GM18907 (cell line): ENCODE results near the gene AK2.
"Not testable (repeated sequence)": the region's sequence is repeated elsewhere in the genome, so short reads cannot be mapped to it uniquely, and the experiment has no call there.

ENCODE experiments used
- ATAC-seq: cut with Tn5 transposase; IDR thresholded peaks from one replicate; pipeline ENCODE4 v1.9.1; 2021; ENCODE audit warnings: mild to moderate bottlenecking, moderate library complexity; ENCODE audit not compliant: unreplicated experiment

Gene AK2

GRCh38 chr1:32977546-32978087 lies 59.1 kb downstream of the AK2 start:
- ATAC-seq: no peak

GRCh38 chr1:32975055-32975454 lies 61.6 kb downstream of the AK2 start:
- not testable (repeated sequence) for ATAC-seq

- ATAC-seq: not testable (repeated sequence)
These were observed 63.2 kb downstream of the AK2 start for GRCh38 chr1:32973458-32973857.

GRCh38 chr1:32972814-32973428 lies 63.8 kb downstream of the AK2 start:
- ATAC-seq: no peak

DNA sequence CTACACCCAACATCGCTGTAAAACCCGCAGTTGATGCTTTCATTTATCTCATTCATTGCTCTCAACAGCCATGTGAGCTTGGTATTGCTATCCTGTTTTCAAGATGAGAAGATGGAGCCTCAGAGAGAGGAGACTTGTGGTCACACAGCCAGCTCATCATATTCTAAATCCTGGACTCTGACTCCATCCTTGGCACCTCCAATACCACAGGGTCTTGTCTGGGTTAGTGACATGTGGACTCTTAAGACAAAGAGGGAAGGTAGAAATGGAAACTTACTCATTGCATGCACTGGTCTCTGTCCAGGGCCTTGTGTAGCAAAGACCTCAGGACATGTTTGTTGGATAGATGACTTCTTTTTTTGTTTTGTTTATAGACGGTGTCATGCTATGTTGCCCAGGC lies 65.1 kb downstream of the AK2 start:
- ATAC-seq: no peak

DNA sequence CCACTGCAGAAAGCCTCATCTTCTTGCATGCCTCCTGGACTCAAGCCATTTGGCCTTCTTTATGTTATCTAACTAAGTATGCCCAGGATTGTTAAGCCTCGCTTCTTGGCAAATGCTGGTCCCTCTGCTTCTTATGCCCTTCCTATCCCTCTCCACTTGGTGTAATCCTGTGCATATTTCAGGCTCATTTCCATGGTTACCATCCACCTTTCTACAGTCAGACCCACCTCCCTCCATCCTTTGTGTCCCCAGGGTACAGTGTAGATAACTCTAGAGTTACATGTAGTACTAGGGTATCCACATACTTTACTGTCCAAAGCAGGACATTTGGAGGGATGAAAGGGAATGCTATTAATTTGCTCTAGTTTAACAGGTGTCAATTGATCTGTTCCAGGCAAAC lies 65.5 kb downstream of the AK2 start:
- no peak for ATAC-seq

DNA sequence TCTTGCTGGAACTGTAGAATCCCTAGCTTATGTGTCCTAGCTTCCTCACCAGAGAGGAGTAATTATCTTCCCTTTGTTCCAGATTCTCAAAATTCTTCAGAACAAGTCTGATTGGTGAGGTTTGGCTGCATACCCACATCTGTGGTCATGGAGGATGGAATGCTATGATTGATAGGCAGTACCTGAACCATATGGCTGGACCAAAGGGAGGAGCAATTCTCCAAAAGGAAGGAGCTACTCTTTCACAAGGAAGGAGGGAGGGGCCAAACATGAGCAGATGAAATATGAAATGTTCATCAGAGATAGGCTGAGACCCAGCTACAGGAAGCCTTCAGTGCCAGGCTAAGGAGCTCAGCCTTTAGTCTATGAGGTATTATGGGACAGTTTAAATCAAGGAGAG lies 67.1 kb downstream of the AK2 start:
- ATAC-seq: no peak

DNA sequence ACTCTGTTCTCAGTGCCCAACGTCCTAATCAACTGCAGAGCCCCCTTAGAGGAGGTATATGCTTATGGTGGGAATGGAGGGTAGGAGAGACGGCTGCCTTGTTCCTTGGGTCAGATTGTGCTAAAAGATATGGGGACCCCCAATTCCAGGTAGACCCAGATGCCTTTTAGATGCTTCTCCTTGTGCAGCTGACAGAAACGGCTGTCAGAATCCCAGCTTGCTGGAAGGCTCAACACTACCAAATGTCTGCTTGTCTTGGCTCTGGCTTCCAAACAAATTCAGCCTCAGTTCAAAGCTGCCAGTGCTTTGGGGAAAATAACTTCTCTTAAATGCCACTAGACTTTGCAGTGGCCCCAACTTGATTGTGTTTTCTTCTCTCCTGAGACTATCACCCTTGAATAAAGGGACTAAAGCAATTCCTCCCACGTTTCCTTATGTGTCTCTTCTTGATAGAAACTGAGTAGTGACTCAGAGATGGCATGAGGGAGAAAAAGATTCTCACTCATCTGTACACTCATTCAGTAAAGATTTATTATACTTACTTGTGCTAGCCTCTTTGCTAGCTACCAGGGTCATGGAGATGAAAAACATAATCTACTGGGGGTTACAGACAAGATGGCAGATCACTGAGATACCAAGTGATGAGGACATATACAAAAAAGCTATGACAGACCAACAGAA lies 68.7 kb downstream of the AK2 start:
- ATAC-seq: no peak

DNA sequence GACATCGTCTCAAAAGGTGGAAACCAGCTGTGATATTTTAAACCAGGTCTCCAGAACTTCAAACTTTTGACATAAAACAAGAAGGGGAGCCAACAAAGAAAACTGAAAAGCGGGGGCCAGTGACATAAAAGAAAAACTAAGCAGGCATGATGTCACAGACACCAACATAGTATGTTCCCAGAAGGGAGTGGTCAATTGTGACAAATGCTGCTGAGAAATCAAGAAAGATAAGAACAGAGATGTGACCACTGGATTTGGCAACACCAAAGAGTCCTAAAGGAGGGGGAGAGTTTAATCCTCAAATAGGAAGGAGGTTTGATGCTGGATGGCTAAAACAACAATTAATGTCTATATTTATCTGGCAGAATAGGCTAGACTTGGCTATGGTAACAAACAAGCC lies 69.8 kb downstream of the AK2 start:
- no peak for ATAC-seq

DNA sequence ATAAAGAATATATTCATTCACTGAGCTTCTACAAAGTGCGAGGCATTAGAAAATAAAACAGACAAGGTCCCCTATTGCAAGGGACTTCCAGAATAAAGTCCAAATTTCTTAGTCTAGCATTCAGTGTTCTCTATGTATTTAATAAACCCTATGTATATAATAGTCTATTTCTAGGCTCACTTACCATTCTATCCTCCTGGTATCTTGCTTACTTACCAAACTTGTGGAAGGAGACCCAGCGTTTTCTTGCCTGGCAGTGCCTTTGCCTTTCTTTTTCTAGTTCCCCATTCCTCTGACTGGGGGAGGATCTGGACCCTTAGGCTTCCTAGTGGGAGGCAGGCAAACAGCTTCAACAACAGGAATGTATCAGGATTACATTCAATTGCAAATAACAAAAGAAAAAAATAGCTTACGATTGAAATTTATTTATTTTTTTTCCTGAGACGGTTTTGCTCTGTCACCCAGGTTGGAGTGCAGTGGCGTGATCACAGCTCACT lies 71.4 kb downstream of the AK2 start:
- no peak for ATAC-seq

- ATAC-seq: peak; percentile 76
These were observed 72.0 kb downstream of the AK2 start, which contains the start of gene RNF19B for GRCh38 chr1:32964461-32965250. Gene RNF19B, minus strand, starts transcription at chr1:32964809. Its CDS starts 124 bp downstream, at chr1:32964685.

GRCh38 chr1:32963746-32964460 lies 72.8 kb downstream of the AK2 start:
- peak; percentile 35 for ATAC-seq

- ATAC-seq: peak; percentile 42
These were observed 74.3 kb downstream of the AK2 start for GRCh38 chr1:32962248-32962896.

DNA sequence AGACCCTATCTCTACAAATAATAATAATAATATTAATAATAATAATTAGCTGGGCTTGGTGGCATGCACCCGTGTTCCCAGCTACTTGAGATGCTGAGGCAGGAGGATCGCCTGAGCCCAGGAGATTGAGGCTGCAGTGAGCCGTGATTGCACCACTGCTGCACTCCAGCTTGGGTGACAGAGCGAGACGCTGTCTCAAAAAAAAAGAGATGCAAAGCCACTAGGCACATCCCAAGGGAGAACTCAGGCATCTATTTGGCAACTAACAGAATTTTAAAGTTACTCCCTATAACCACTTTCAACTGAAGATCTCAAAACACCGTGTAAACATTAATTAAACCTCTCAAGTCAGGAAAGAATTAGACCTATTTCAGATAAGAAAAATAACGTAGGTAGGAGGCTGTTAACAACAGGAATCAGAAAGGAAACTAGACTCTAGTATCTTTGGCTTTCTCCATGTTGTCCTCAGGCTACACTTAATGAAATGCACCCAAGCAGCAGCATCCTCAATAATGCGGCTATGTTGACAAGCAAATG lies 75.8 kb downstream of the AK2 start:
- no peak for ATAC-seq

DNA sequence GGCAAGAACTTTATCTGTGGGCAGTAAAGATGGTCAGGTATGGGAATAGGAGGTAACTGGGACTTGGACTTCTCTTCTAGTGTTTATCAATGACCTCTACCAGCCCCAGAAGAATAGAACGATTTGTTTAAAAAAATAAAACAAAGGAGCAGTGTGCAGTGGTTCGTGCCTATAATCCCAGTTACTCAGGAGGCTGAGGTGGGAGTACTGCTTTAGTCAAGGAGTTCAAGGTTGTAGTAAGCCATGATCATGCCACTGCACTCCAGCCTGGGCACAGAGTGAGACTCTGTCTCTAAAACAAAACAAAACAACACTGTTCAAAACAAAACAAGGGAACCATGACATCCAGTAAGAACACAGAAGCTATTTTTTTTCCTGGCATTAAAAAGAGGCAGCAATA lies 76.3 kb downstream of the AK2 start:
- ATAC-seq: no peak

- no peak for ATAC-seq
These were observed 77.9 kb downstream of the AK2 start for GRCh38 chr1:32958827-32959226.
